Effector CD4-positive, alpha-beta T cell (primary cell): ENCODE measurements around the gene C1QTNF3.
"Not testable (repeated sequence)": the region's sequence is repeated elsewhere in the genome, so short reads cannot be mapped to it uniquely, and the experiment has no call there.

Experiments
- DNase-seq: peaks from one replicate; pipeline ENCODE4 v3.0.0-alpha.2; 2020
- total RNA-seq: gene quantifications from one replicate; lab custom pipeline; 2026; lab: John Stamatoyannopoulos, UW

C1QTNF3 gene
- 2.1 reads per million, percentile 4 among the genes with 10 or more reads in this experiment for total RNA-seq

GRCh38 chr5:34043099-34043876 lies at the start of gene C1QTNF3:
Gene C1QTNF3, minus strand, starts transcription at chr5:34043213. Its CDS starts 88 bp downstream, at chr5:34043125.
- no peak for DNase-seq

GRCh38 chr5:34091039-34091438 lies 48.0 kb upstream of the C1QTNF3 start:
- DNase-seq = not testable (repeated sequence)

- not testable (repeated sequence) for DNase-seq
Measured at GRCh38 chr5:34089802-34090201, 46.8 kb upstream of the C1QTNF3 start.

GRCh38 chr5:34087728-34088127 lies 44.7 kb upstream of the C1QTNF3 start:
- DNase-seq = not testable (repeated sequence)

- DNase-seq = not testable (repeated sequence)
Measured at GRCh38 chr5:34083898-34084297, 40.9 kb upstream of the C1QTNF3 start.

GRCh38 chr5:34079505-34079904 lies 36.5 kb upstream of the C1QTNF3 start:
- not testable (repeated sequence) for DNase-seq

GRCh38 chr5:34077636-34078035 lies 34.6 kb upstream of the C1QTNF3 start:
- not testable (repeated sequence) for DNase-seq

- not testable (repeated sequence) for DNase-seq
Measured at GRCh38 chr5:34076719-34077364, 33.8 kb upstream of the C1QTNF3 start.

- not testable (repeated sequence) for DNase-seq
Measured at GRCh38 chr5:34074472-34074871, 31.5 kb upstream of the C1QTNF3 start.

- not testable (repeated sequence) for DNase-seq
Measured at GRCh38 chr5:34074071-34074470, 31.1 kb upstream of the C1QTNF3 start.

GRCh38 chr5:34070626-34071025 lies 27.6 kb upstream of the C1QTNF3 start:
- not testable (repeated sequence) for DNase-seq

- DNase-seq = no peak
Measured at GRCh38 chr5:34064656-34065055, 21.6 kb upstream of the C1QTNF3 start.

GRCh38 chr5:34062419-34062818 lies 19.4 kb upstream of the C1QTNF3 start:
- no peak for DNase-seq

- no peak for DNase-seq
Measured at GRCh38 chr5:34061993-34062392, 19.0 kb upstream of the C1QTNF3 start.

GRCh38 chr5:34059977-34060376 lies 17.0 kb upstream of the C1QTNF3 start:
- DNase-seq = no peak

- no peak for DNase-seq
Measured at GRCh38 chr5:34058532-34058931, 15.5 kb upstream of the C1QTNF3 start.

- no peak for DNase-seq
Measured at GRCh38 chr5:34057569-34057968, 14.6 kb upstream of the C1QTNF3 start.

- no peak for DNase-seq
Measured at GRCh38 chr5:34057118-34057517, 14.1 kb upstream of the C1QTNF3 start.

- DNase-seq = no peak
Measured at GRCh38 chr5:34055667-34056066, 12.7 kb upstream of the C1QTNF3 start.

GRCh38 chr5:34054400-34054729 lies 11.4 kb upstream of the C1QTNF3 start:
- DNase-seq = no peak

GRCh38 chr5:34053571-34054399 lies 10.8 kb upstream of the C1QTNF3 start:
- DNase-seq = no peak

- no peak for DNase-seq
Measured at GRCh38 chr5:34053133-34053532, 10.1 kb upstream of the C1QTNF3 start.

- no peak for DNase-seq
Measured at GRCh38 chr5:34051374-34051980, 8.5 kb upstream of the C1QTNF3 start.
